ENCODE results near the gene ANKRD2. TPM values are rescaled to one million over a fixed set of nuclear protein-coding genes. Genes with fewer than 3 reads are reported as not detected.
"Not testable (repeated sequence)": the region's sequence is repeated elsewhere in the genome, so short reads cannot be mapped to it uniquely, and the experiment has no call there.

The ANKRD2 gene, protein sequence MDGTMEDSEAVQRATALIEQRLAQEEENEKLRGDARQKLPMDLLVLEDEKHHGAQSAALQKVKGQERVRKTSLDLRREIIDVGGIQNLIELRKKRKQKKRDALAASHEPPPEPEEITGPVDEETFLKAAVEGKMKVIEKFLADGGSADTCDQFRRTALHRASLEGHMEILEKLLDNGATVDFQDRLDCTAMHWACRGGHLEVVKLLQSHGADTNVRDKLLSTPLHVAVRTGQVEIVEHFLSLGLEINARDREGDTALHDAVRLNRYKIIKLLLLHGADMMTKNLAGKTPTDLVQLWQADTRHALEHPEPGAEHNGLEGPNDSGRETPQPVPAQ
- total RNA-seq = not detected in 2 replicates

DNA sequence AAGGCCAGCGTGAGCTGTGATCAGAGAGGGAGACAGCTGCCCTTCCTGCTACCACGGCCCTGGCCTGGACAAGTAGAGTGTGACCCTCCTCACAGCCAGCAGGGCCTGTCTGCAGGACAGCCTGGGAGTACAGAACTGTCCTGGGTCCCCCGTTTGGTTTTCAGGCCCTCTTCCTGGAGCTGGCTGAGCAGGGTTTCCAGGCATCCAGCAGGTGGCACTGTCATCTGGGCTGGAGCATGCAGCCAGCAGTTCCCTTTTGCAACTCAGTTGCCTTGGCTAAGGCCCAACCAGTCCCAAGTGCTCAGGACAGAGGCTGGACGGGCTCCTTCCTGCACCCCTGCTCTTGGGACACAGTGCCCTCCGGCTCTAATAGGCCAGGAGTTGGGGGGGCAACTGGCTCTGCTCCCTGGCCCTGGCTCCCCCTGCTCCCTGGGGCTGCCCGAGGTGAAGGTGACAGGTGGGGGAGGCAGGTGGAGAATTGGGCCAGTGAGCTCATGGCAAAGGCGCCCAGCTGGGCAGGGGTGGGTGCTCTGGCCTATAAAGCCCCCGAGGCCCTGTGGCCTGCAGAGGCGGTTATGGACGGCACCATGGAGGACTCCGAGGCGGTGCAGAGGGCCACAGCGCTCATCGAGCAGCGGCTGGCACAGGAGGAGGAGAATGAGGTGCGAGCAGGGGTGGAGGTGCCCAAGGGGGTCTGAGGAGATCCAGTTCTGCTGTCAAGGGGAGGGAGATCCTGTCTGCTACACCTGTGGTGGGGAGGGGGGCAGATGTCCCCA, at the start of gene ANKRD2:
TSS of gene ANKRD2 (plus strand) at position 566 of the 776 bp plus-strand sequence. CDS start at position 576, 10 bp downstream.
- Mint-ChIP-seq H3K9me3 (no peaks in the 10 kb centered on the region), H3K4me3 (no peak within 1 kb of the TSS), H3K4me1 (no peaks in the 10 kb centered on the region), H3K27ac (no peak within 1 kb of the TSS), H3K36me3 (ENCODE audit: low read depth) (no peaks in the 10 kb centered on the region), H3K27me3 (peaks cover 4% of the 10 kb centered on the region)
- DNase-seq (peak; percentile 30), ATAC-seq (ENCODE audit: low read depth) (peak; percentile 68)
- TF ChIP-seq, protein P1, sequence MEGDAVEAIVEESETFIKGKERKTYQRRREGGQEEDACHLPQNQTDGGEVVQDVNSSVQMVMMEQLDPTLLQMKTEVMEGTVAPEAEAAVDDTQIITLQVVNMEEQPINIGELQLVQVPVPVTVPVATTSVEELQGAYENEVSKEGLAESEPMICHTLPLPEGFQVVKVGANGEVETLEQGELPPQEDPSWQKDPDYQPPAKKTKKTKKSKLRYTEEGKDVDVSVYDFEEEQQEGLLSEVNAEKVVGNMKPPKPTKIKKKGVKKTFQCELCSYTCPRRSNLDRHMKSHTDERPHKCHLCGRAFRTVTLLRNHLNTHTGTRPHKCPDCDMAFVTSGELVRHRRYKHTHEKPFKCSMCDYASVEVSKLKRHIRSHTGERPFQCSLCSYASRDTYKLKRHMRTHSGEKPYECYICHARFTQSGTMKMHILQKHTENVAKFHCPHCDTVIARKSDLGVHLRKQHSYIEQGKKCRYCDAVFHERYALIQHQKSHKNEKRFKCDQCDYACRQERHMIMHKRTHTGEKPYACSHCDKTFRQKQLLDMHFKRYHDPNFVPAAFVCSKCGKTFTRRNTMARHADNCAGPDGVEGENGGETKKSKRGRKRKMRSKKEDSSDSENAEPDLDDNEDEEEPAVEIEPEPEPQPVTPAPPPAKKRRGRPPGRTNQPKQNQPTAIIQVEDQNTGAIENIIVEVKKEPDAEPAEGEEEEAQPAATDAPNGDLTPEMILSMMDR (IDR thresholded peaks at IDR 0.05) = no peak
- ChIA-PET POLR2A (interaction anchor here (1.2 kb wide), 1 partner anchor 164 kb away, joined by 4 read pairs; the partner anchor contains the start of gene ZFYVE27), CTCF (interaction anchor here (1.0 to 2.3 kb wide), 5 partner anchors 10 to 161 kb away, joined by 3 to 9 read pairs (median 3); partner anchors contain the start of gene HOGA1)
- intact Hi-C loops (cut with micrococcal nuclease) = loop anchor here (1.0 kb wide), 2 partner anchors 104 to 159 kb away; no protein-coding TSS in a partner anchor

DNA sequence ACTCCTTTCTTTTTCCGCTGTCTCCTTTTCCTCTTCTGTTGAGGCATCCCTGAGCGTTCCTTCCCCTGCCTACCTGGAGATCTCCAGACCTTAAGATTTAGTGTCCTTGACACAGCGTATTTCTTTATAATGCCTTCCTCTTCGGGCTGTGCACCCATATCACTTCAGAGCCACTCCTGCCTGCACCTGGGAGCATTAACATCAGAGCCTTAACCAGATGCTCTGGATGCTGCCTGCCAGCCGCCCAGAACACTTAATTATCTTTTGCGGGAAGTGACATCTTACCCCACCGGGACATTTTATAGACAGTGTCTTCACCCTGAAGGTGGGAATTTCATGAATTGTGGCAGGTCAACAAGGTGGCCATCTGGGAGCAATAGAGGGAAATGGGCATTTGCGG, 49.6 kb upstream of the ANKRD2 start:
- ATAC-seq (ENCODE audit: low read depth) (no peak), DNase-seq (no peak)
- ChIA-PET POLR2A (no interaction called here), CTCF (no interaction called here)
- intact Hi-C loops (cut with micrococcal nuclease) = no loop called here
- no peaks in the 10 kb centered on the region for H3K4me1 Mint-ChIP-seq
- H3K4me3 Mint-ChIP-seq = no peak overlapping the region
- no peaks in the 10 kb centered on the region for H3K36me3 Mint-ChIP-seq (ENCODE audit: low read depth)
- H3K27me3 Mint-ChIP-seq = peaks cover 11% of the 10 kb centered on the region
- no peak overlapping the region for H3K27ac Mint-ChIP-seq
- TF ChIP-seq, protein P1 (IDR thresholded peaks at IDR 0.05) = no peak
- H3K9me3 Mint-ChIP-seq = no peaks in the 10 kb centered on the region

DNA sequence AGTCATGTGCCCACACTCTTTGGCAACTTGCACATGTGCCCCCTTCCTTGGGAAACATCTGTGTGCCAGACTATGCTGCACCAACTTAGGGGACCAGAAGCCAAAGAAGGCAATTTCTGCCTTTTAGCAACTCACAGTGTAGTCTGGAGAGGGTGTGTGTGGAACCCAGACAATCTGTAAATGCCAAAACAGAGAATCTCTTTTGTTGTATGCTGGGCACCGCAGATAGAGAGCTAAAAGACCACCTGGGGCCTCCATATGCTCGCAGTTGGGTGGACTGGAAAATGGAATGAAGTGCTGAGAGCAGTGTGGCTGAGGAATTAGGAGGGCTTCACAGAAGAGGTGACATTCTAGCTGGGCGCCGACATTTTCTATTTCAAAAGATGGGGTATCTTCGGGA, 47.5 kb upstream of the ANKRD2 start:
- H3K4me1 Mint-ChIP-seq = no peaks in the 10 kb centered on the region
- no peak overlapping the region for H3K27ac Mint-ChIP-seq
- intact Hi-C loops (cut with micrococcal nuclease) = no loop called here
- H3K4me3 Mint-ChIP-seq = no peak overlapping the region
- peaks cover 11% of the 10 kb centered on the region for H3K27me3 Mint-ChIP-seq
- no peak for DNase-seq
- ATAC-seq (ENCODE audit: low read depth) = no peak
- CTCF ChIA-PET = interaction anchor here (1.1 kb wide), 1 partner anchor 29 kb away, joined by 4 read pairs; no protein-coding TSS in a partner anchor
- POLR2A ChIA-PET = no interaction called here
- no peaks in the 10 kb centered on the region for H3K9me3 Mint-ChIP-seq
- TF ChIP-seq, protein P1 (IDR thresholded peaks at IDR 0.05) = no peak
- no peaks in the 10 kb centered on the region for H3K36me3 Mint-ChIP-seq (ENCODE audit: low read depth)

DNA sequence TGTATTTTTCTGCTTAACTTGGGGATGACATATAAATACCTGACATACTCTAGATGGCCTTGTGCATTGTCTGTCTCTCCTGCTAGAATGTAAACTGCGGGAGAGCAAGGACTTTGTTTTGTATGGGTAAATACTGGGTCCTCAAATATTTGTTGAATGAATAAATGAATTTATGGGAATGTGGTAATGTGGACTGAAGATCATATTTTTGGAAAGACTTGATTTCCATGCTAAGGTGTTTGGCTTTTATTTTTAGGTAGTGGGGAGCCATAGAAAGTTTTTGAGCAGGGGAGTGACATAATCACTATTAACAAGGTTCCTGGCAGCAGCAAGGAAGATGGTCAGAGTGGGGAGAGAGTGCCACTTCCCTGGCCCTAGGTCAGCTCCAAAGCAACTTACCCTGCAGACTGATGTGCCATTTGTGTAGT, 46.9 kb upstream of the ANKRD2 start:
- POLR2A ChIA-PET = no interaction called here
- H3K27ac Mint-ChIP-seq = no peak overlapping the region

DNA sequence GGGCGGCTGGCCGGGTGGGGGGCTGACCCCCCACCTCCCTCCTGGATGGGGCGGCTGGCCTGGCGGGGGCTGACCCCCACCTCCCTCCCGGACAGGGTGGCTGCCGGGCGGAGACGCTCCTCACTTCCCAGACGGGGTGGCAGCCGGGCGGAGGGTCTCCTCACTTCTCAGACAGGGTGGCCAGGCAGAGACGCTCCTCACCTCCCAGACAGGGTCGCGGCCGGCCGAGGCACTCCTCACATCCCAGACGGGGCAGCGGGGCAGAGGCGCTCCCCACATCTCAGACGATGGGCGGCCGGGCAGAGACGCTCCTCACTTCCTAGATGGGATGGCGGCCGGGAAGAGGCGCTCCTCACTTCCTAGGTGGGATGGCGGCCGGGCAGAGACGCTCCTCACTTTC, 43.7 kb upstream of the ANKRD2 start:
- DNase-seq; CTCF ChIA-PET; H3K27me3 Mint-ChIP-seq; POLR2A ChIA-PET; H3K27ac Mint-ChIP-seq; H3K36me3 Mint-ChIP-seq (ENCODE audit: low read depth); H3K9me3 Mint-ChIP-seq; ATAC-seq (ENCODE audit: low read depth); H3K4me1 Mint-ChIP-seq; intact Hi-C loops (cut with micrococcal nuclease); H3K4me3 Mint-ChIP-seq: not testable (repeated sequence)

More for the DNA sequence above, 46.9 kb upstream of the ANKRD2 start:
- CTCF ChIA-PET = interaction anchor here (1.1 kb wide), 1 partner anchor 28 kb away, joined by 4 read pairs; no protein-coding TSS in a partner anchor
- H3K9me3 Mint-ChIP-seq = no peaks in the 10 kb centered on the region
- TF ChIP-seq, protein P1 (IDR thresholded peaks at IDR 0.05) = no peak
- DNase-seq (no peak), ATAC-seq (ENCODE audit: low read depth) (no peak)
- H3K4me3 Mint-ChIP-seq = no peak overlapping the region
- no peaks in the 10 kb centered on the region for H3K4me1 Mint-ChIP-seq
- intact Hi-C loops (cut with micrococcal nuclease) = no loop called here
- H3K27me3 Mint-ChIP-seq = peaks cover 11% of the 10 kb centered on the region
- H3K36me3 Mint-ChIP-seq (ENCODE audit: low read depth) = no peaks in the 10 kb centered on the region
